Measurements from ENCODE around the gene FAM219A. TPM values are rescaled to one million over a fixed set of nuclear protein-coding genes. Genes with fewer than 3 reads are reported as not detected.

The FAM219A gene
- total and polyA plus RNA-seq, 2 donors (not counting 1 experiment from before 2014, with no cell fraction given) = 5.3 to 7.3 TPM

DNA sequence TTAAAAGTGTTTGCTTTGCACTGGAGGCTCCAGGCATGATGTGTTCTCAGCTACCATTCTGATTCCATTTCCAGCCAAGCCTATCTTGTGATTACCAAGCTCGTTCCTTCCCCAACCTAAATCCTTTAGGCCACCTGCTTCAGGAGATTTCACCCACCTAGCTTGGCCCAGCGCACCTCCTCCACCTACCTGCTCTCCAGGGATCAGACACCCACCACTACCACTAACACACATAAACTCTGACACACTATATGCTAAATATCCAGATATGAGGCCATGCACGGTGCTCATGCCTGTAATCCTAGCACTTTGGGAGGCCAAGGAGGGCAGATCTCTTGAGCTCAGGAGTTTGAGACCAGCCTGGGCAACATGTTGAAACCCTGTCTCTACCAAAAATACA, 84.0 kb downstream of the FAM219A start:
- Histone ChIP-seq H3K79me2 (ENCODE audit: control insufficient read depth, insufficient read depth, low read length) (no peaks in the 10 kb centered on the region), H3K4me2 (ENCODE audit: extremely low read depth, insufficient read depth, low read length) (no peak overlapping the region), H3K27ac (ENCODE audit: insufficient read depth, low read length) (no peak overlapping the region), H3K27me3 (ENCODE audit: control insufficient read depth, insufficient read depth, low read length) (peaks cover 17% of the 10 kb centered on the region), H2AFZ (ENCODE audit: low read length) (no peak overlapping the region), H3K9me3 (ENCODE audit: control insufficient read depth, insufficient read depth, low read depth, low read length) (no peaks in the 10 kb centered on the region), H3K4me1 (ENCODE audit: control insufficient read depth, extremely low read depth, insufficient read depth, low read length) (no peaks in the 10 kb centered on the region), H3K36me3 (ENCODE audit: control insufficient read depth, insufficient read depth, low read length) (no peaks in the 10 kb centered on the region), H4K20me1 (ENCODE audit: control insufficient read depth, extremely low read depth, insufficient read depth, low read length) (no peaks in the 10 kb centered on the region), H3K4me3 (replicated peaks in 1 of 4; ENCODE audit: control extremely low read depth in 1 of 4, insufficient read depth in 1 of 4, low read depth in 3 of 4, low read length in 4 of 4) (no peak overlapping the region), H3K9ac (ENCODE audit: insufficient read depth, low read length) (no peak overlapping the region)
- no peak for DNase-seq (ENCODE audit: low read depth in 2 of 2)
- TF ChIP-seq, protein P1, sequence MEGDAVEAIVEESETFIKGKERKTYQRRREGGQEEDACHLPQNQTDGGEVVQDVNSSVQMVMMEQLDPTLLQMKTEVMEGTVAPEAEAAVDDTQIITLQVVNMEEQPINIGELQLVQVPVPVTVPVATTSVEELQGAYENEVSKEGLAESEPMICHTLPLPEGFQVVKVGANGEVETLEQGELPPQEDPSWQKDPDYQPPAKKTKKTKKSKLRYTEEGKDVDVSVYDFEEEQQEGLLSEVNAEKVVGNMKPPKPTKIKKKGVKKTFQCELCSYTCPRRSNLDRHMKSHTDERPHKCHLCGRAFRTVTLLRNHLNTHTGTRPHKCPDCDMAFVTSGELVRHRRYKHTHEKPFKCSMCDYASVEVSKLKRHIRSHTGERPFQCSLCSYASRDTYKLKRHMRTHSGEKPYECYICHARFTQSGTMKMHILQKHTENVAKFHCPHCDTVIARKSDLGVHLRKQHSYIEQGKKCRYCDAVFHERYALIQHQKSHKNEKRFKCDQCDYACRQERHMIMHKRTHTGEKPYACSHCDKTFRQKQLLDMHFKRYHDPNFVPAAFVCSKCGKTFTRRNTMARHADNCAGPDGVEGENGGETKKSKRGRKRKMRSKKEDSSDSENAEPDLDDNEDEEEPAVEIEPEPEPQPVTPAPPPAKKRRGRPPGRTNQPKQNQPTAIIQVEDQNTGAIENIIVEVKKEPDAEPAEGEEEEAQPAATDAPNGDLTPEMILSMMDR (conservative IDR thresholded peaks at IDR 0.05 in 1 of 2, IDR thresholded peaks at IDR 0.05 in 1 of 2; ENCODE audit: low read depth in 1 of 2, low read length in 2 of 2) = no peak
- no peak for TF ChIP-seq EZH2 (IDR thresholded peaks at IDR 0.05; ENCODE audit: low read length, missing control alignments)

DNA sequence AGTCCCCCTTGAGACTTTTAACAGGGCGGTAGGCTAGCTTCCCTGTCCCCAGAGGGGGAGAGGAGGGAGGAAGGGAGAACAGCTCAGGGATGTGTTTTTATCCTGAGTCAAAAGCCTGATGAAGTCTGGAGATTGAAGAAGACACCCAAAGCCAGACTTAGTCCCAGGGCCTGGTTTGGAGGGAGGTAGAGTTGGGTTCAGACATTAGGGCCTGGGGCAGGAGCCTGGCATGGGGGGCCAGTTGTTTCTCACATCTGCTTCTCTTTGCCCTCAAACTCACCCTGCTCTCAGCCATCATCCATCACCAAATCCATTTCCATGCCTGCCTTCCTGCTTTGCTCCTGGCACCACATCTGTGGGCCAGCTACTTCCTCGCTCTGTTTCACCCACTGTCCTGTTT, 84.6 kb downstream of the FAM219A start:
- Histone ChIP-seq H3K4me3 (replicated peaks in 1 of 4; ENCODE audit: control extremely low read depth in 1 of 4, insufficient read depth in 1 of 4, low read depth in 3 of 4, low read length in 4 of 4) (no peak overlapping the region), H3K27me3 (ENCODE audit: control insufficient read depth, insufficient read depth, low read length) (peaks cover 17% of the 10 kb centered on the region), H3K4me2 (ENCODE audit: extremely low read depth, insufficient read depth, low read length) (no peak overlapping the region), H3K4me1 (ENCODE audit: control insufficient read depth, extremely low read depth, insufficient read depth, low read length) (no peaks in the 10 kb centered on the region), H3K9ac (ENCODE audit: insufficient read depth, low read length) (no peak overlapping the region), H2AFZ (ENCODE audit: low read length) (no peak overlapping the region), H3K27ac (ENCODE audit: insufficient read depth, low read length) (no peak overlapping the region), H3K36me3 (ENCODE audit: control insufficient read depth, insufficient read depth, low read length) (no peaks in the 10 kb centered on the region), H3K9me3 (ENCODE audit: control insufficient read depth, insufficient read depth, low read depth, low read length) (no peaks in the 10 kb centered on the region), H3K79me2 (ENCODE audit: control insufficient read depth, insufficient read depth, low read length) (no peaks in the 10 kb centered on the region), H4K20me1 (ENCODE audit: control insufficient read depth, extremely low read depth, insufficient read depth, low read length) (no peaks in the 10 kb centered on the region)
- no peak for DNase-seq (ENCODE audit: low read depth in 2 of 2)
- TF ChIP-seq, protein P1 (conservative IDR thresholded peaks at IDR 0.05 in 1 of 2, IDR thresholded peaks at IDR 0.05 in 1 of 2; ENCODE audit: low read depth in 1 of 2, low read length in 2 of 2) = no peak
- TF ChIP-seq EZH2 (IDR thresholded peaks at IDR 0.05; ENCODE audit: low read length, missing control alignments) = no peak

DNA sequence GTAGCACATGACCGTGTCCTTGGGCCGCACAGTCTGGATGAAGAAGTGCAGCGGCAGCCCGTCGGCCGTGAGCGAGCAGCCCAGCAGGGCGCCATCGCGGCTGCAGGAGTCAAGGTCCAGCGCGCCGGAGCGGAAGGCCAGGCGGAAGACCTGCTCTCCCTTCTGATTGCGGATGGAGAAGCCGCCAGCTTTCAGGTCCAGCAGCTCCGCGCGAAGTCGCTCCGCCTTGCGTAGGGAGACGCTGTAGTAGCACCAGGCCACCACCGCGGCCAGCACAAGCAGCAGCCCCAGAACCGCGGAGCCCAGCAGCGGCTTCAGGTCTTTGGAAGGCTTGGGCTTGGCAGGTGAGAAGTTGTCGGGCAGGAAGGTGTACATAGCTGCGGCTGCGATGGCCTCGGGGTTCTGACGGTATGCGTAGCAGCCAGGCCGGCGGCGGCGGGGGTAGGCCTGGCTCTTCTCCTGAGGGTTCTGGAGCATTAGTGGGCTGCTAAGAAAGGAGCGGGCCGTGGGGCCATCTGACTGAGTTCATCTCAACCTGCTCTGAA, 85.8 kb downstream of the FAM219A start:
- Histone ChIP-seq H3K4me1 (ENCODE audit: control insufficient read depth, extremely low read depth, insufficient read depth, low read length) (no peaks in the 10 kb centered on the region), H3K4me2 (ENCODE audit: extremely low read depth, insufficient read depth, low read length) (no peak overlapping the region), H3K4me3 (replicated peaks in 1 of 4; ENCODE audit: control extremely low read depth in 1 of 4, insufficient read depth in 1 of 4, low read depth in 3 of 4, low read length in 4 of 4) (no peak overlapping the region), H3K27me3 (ENCODE audit: control insufficient read depth, insufficient read depth, low read length) (peaks cover 17% of the 10 kb centered on the region), H4K20me1 (ENCODE audit: control insufficient read depth, extremely low read depth, insufficient read depth, low read length) (no peaks in the 10 kb centered on the region), H3K36me3 (ENCODE audit: control insufficient read depth, insufficient read depth, low read length) (no peaks in the 10 kb centered on the region), H2AFZ (ENCODE audit: low read length) (no peak overlapping the region), H3K9ac (ENCODE audit: insufficient read depth, low read length) (no peak overlapping the region), H3K27ac (ENCODE audit: insufficient read depth, low read length) (no peak overlapping the region), H3K9me3 (ENCODE audit: control insufficient read depth, insufficient read depth, low read depth, low read length) (no peaks in the 10 kb centered on the region), H3K79me2 (ENCODE audit: control insufficient read depth, insufficient read depth, low read length) (no peaks in the 10 kb centered on the region)
- TF ChIP-seq, protein P1 (conservative IDR thresholded peaks at IDR 0.05 in 1 of 2, IDR thresholded peaks at IDR 0.05 in 1 of 2; ENCODE audit: low read depth in 1 of 2, low read length in 2 of 2) = no peak
- no peak for TF ChIP-seq EZH2 (IDR thresholded peaks at IDR 0.05; ENCODE audit: low read length, missing control alignments)
- no peak for DNase-seq (ENCODE audit: low read depth in 2 of 2)

All from fibroblast of lung (primary cell).